Stimulated activated CD8-positive, alpha-beta memory T cell treated with anti-CD3 and anti-CD28 coated beads, Interleukin-7, amount 100 ng/mL, for 4 hours (primary cell): ENCODE data around the gene GLRA3.
"Not testable (repeated sequence)": the region's sequence is repeated elsewhere in the genome, so short reads cannot be mapped to it uniquely, and the experiment has no call there.

ENCODE experiments used
- DNase-seq, 2 donors: peaks; one replicate each; pipeline ENCODE4 v3.0.0-alpha.2; 2020; ENCODE audit warnings: low read depth in 2 of 2

The GLRA3 gene

GRCh38 chr4:174828845-174829701 lies at the start of gene GLRA3:
GLRA3 (minus strand) TSS chr4:174829247; CDS start chr4:174828811, 436 bp downstream.
- DNase-seq = no peak

GRCh38 chr4:174874898-174875297 lies 45.9 kb upstream of the GLRA3 start:
- no peak for DNase-seq

- no peak for DNase-seq
These were observed 44.9 kb upstream of the GLRA3 start for GRCh38 chr4:174873931-174874330.

- not testable (repeated sequence) for DNase-seq
These were observed 44.1 kb upstream of the GLRA3 start for GRCh38 chr4:174873146-174873545.

- DNase-seq = no peak
These were observed 42.4 kb upstream of the GLRA3 start for GRCh38 chr4:174871407-174871806.

- no peak for DNase-seq
These were observed 41.3 kb upstream of the GLRA3 start for GRCh38 chr4:174870311-174870710.

- DNase-seq = no peak
These were observed 40.3 kb upstream of the GLRA3 start for GRCh38 chr4:174869339-174869738.

GRCh38 chr4:174867903-174868302 lies 38.9 kb upstream of the GLRA3 start:
- DNase-seq = no peak

- no peak for DNase-seq
These were observed 36.5 kb upstream of the GLRA3 start for GRCh38 chr4:174865418-174865985.

- no peak for DNase-seq
These were observed 35.0 kb upstream of the GLRA3 start for GRCh38 chr4:174864031-174864430.

- DNase-seq = no peak
These were observed 31.5 kb upstream of the GLRA3 start for GRCh38 chr4:174860588-174860987.

- no peak for DNase-seq
These were observed 30.9 kb upstream of the GLRA3 start for GRCh38 chr4:174859904-174860303.

- no peak for DNase-seq
These were observed 28.1 kb upstream of the GLRA3 start for GRCh38 chr4:174856926-174857800.

- no peak for DNase-seq
These were observed 26.0 kb upstream of the GLRA3 start for GRCh38 chr4:174855050-174855449.

- DNase-seq = no peak
These were observed 24.6 kb upstream of the GLRA3 start for GRCh38 chr4:174853629-174854028.

GRCh38 chr4:174848596-174848995 lies 19.5 kb upstream of the GLRA3 start:
- no peak for DNase-seq

GRCh38 chr4:174847801-174848427 lies 18.9 kb upstream of the GLRA3 start:
- DNase-seq = no peak

- DNase-seq = no peak
These were observed 6.5 kb upstream of the GLRA3 start for GRCh38 chr4:174835536-174835935.

GRCh38 chr4:174834477-174834876 lies 5.4 kb upstream of the GLRA3 start:
- no peak for DNase-seq

- no peak for DNase-seq
These were observed 2.4 kb downstream of the GLRA3 start for GRCh38 chr4:174826660-174827059.

GRCh38 chr4:174815282-174815681 lies 13.8 kb downstream of the GLRA3 start:
- DNase-seq = no peak

GRCh38 chr4:174813292-174813691 lies 15.8 kb downstream of the GLRA3 start:
- DNase-seq = no peak
